Activated effector memory CD4-positive, alpha-beta T cell treated with Interleukin-2 at 50 U/mL for 16 hours (primary cell): Measurements from ENCODE around the gene ALPI.
"Not testable (repeated sequence)": the region's sequence is repeated elsewhere in the genome, so short reads cannot be mapped to it uniquely, and the experiment has no call there.

Source experiments
- DNase-seq: peaks from one replicate; pipeline ENCODE4 v3.0.0-alpha.2; 2020

The ALPI gene

DNA sequence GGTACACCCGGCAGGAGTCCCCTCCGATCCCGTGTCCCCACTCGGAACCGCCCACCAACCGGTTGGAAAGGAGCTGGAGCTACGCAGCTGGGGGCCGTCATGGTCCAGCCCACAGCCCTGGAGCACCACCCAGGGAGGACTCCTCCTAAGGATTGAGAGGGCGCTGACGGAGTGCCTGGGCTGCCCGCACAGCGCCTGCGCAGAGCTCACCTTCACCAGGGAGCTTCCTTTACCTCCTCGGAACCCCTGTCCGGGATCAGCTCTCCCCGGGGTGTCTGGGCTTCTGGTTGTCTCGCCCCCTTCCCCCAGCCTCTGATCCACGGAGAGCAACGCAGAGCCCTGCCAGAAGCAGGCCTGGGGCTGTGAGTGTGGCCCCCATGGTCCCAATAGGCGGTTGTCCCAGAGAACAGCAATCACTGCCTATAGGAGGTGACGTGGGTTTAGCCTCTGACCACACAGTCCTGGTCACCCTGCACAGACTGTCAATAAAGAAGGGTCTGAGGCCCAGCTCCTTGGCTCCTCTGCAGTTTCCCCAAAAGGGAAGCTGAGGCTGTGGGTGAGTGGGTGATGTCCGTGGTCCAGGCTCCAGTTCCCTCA is 34.7 kb upstream of the ALPI start:
- DNase-seq = no peak

DNA sequence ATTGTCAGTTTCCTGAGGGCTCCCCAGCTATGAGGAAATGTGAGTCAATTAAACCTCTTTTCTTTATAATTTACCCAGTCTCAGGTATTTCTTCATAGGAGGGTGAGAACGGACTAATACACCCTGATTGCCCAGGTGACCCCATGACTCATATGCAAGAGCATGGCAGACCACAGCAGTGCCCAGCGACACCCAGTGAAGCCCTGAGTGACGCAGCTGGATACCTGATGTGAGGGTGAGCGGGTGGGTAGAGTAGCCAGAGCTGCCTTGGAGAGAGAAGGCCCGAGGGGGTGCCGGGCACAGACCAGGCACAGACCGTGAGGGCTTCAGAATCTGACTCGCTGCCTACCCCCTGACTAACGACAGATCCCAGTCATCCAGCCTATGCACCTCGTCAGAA is 33.9 kb upstream of the ALPI start:
- no peak for DNase-seq

DNA sequence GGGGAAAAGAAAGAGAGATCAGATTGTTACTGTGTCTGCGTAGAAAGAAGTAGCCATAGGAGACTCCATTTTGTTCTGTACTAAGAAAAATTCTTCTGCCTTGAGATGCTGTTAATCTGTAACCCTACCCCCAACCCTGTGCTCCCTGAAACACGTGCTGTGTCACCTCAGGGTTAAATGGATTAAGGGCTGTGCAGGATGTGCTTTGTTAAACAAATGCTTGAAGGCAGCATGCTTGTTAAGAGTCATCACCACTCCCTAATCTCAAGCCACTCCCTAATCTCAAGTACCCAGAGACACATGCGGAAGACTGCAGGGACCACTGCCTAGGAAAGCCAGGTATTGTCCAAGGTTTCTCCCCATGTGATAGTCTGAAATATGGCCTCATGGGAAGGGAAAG is 33.0 kb upstream of the ALPI start:
- DNase-seq = not testable (repeated sequence)

DNA sequence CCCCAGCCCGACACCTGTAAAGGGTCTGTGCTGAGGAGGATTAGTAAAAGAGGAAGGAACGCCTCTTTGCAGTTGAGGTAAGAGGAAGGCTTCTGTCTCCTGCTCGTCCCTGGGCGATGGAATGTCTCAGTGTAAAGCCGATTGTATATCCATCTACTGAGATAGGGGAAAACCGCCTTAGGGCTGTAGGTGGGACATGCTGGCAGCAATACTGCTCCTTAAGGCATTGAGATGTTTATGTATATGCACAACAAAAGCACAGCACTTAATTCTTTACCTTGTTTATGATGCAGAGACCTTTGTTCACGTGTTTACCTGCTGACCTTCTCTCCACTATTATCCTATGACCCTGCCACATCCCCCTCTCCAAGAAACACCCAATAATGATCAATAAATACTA is 32.5 kb upstream of the ALPI start:
- not testable (repeated sequence) for DNase-seq

DNA sequence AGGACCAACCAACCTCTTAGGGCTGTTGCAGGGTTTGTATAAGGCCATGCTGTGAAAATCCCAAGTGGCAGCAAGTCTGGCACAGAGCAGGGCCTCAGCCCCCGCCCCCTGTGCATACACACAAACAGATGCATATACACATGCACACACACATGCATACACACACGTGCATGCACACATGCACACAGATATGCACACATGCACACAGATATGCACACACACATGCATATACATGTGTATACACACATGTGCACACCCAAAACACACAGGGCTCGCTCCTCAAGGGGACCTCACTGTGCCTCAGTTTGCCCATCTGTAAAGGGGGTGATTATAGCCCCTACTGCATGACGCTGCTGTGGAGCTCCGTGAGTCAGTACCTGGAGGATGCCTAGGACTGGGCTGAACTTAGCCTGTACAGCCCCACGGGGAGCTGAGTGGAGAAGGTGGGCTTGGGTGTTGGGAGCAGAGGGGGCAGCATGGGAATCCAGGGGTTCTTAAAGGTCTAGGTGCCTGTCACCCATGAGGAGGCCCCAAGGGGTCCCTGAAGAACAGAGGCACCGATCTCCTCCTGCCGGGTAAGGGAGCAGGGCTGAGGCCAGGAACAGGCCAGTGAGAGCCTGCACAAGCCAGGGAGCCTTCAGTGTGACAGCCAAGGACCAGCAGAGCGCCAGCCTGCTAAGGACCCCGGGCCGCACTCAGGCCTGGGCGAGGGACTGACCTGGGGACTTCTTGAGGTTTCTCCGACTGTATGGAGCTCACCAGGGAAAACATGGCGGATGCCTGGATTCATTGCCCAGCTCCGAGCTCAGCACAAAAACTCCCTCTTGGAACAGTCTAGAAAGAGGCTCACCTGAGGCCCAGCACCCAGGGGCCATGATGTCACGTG is 24.0 kb upstream of the ALPI start:
- no peak for DNase-seq

DNA sequence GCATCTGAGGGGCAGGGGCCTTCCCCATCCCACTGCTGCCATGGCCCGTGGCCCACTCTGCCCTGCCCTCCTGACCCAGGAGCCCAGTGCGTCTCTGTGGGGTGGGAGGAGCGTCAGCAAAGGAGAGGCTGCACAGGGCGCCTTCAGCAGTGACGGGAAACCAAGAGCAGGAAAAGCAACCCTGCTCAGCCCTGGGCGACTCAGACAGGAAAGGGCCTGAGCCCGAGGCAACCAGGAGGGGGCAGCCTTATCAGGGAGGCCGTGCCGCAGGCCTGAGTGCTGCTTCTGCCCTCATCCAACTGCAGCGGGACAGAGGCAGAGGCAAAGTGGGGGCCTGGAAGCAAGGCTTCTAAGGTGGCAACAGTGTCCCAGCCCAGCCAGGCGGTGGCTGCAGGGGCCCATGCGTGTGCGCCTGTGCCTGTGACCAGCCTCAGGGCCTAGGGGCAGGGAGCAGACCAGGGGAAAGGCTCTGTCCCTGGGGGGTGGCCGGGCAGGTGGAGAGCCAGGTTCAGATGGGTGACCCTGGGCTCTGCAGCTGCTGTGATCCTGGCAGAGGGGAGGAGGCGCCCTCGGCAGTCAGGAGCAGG is 23.3 kb upstream of the ALPI start:
- no peak for DNase-seq

DNA sequence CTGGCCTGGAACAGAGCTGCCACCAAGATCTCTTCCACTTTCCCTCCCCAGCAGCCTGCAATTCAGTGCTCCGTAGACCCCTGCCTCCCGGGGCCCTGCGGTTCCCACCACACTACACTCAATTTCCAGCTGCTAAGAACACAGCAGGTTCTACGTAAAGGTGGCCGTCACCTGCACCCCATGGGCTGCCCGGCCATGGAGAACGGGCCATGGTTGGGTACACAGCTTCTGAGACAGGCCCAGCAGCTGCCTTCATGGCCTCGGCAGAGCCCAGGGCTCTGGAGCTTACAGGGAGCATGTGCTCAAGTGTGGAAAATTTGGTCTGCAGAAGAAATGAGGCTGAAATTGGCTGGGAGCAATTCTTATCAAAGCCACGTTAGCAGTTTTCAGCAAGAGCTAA is 22.3 kb upstream of the ALPI start:
- not testable (repeated sequence) for DNase-seq

DNA sequence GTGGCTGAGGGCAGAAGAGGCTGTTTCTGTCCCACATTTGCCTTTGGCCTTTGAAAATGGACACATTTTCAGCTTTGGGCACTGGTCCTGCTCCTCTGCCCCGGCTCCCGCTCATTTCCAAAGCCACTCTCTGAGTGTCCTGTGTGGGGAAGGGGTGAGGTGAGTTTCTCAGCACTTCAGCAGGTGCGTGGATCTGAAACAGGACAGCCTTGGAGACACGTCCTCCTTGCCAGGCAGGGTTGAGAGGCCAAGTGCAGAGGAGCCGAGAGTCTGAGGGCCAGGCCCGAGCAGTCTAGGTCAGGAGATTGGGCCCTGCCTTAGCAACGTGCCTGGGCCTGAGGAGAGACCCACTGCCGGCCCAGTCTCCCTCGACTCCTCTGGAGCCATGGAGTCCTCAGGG is 21.9 kb upstream of the ALPI start:
- DNase-seq = no peak

DNA sequence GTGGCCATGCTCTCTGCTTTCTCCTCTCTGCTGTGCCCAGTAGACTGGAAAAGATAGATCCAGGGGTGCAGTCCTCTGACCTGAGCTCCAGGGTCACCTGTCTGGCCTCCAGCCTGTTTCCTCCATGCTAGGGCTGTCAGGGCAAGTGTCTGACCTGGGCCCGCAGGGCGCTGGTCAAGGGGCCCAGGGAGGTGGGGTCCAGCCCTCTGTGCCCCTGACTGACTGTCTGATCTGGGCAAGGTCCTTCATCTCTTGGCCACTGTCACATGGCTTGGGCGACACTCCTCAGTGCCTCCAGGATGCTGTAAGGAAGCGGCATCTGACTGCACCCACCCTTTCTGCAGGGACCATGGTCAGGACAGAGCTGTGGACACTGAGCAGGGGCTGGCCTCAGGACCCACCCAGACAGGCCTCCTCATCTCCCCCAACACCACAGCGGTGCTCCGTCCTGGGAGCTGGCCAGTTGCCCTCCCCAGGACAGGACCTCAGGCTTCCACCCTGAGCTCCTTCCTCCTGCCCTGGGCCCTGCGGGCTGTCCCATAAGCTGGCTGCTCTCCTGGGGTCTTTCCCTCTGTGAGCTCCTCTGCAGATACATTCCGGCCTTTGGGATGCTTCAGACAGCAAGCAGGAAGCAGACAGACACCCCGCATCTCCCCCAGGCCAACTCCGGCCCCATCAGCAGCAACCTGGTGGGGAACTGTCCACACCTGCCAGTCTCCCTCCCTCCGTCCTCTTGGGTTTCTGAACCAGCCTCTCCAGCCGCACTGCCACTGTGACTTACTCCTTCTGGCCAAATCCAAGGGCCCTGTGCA is 21.2 kb upstream of the ALPI start:
- no peak for DNase-seq

DNA sequence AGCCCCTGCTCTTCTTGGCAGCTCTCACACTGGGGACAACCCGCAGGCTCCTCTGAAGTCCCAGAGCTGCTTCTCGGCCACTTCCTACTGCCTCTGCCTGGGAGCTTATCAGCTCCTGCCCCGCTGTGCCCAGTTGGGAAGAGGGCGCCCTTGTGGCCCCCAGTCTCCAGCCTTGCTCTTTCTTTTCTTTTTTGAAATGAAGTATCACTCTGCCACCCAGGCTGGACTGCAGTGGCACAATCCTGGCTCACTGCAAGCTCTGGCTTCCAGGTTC is 20.6 kb upstream of the ALPI start:
- DNase-seq = no peak

DNA sequence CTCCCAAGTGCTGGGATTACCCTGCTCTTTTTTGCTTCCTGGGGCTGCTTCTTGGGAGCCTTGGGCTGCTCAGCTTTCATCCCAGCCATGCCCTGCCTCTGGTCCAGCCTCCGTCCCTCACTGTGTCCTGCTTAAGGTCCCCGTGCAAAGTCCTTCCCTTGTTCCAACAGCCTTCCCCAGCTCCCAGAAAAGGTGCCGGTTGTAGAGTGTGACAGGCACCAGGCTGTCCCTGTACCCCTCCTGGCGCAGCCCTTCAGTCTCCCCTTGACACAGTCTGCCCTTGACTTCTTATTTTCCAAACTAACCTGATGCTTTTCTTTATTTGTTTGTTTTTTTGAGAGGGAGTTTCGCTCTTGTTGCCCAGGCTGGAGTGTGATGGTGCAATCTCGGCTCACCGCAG is 20.1 kb upstream of the ALPI start:
- no peak for DNase-seq

DNA sequence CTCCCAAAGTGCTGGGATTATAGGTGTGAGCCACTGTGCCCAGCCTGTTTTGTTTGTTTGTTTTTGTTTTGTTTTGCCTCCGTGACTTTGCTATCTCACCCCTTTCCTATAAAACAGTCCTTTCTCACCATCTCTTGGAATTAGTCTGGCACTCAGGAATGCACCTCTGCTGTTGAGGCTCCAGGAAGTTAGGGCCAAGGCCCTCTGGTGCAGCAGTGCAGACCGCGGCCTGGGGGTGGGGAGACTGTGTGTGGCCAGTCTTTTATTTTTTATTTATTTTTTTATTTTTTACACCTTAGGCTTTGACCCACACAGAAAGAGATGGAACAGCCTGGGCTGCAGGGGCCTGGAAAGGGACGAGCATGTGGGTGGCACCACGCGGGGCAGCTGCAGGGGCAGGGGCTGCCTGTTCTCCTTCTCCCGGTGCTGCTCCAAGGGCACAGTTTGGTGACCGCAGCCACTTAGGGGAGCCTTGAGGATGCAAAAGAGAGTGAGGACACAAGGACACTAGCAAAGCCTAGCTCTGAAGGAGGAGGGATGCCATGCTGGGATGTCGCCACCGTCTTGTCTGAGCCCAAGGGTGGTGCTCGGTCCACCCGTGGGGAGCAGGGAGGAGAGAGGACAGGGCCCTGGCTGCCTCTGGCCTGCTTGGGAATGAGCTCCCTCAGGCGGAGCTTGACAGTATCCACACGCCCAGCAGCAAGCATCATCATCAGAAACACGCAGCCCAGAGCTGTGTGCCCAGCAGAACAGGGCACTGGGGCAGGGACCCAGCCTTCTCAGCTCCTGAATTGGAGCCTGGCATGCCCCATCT is 19.4 kb upstream of the ALPI start:
- DNase-seq = no peak

DNA sequence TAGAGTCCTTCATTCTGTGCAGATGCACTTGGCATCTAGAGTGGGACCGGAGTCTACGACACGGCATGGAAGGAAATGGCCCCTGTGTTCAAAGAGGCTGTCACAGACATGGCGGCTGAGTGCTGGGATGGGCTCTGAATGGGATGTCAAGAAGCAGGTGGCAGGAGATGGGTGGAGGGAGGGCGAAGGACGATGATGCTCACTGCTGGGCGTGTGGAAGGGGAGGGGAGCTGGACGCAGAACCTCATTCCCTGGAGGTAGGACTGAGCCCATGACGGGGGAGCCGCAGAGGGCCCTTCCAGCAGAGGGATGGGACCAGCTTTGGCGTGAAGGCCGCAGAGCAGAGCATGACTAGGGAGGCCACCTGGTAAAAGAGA is 18.8 kb upstream of the ALPI start:
- no peak for DNase-seq

DNA sequence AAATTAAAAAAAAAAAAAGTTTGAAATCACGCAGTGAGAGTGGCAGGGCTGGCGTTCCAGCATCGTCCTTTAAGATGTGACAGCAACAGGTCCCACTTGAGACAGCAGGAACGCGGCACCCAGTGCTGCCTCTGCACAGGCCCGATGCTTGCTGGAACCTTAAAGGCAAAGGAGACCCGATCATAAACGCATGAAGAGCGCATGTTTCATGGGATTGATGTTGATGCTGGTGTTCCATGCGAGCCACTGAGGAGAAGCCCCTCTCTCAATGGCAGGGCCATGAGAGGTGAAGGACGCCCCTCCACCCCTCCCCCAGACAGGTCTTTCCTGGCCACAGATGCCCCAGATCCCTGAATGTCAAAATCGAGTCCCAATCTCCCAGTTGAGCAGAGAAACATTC is 17.9 kb upstream of the ALPI start:
- no peak for DNase-seq

DNA sequence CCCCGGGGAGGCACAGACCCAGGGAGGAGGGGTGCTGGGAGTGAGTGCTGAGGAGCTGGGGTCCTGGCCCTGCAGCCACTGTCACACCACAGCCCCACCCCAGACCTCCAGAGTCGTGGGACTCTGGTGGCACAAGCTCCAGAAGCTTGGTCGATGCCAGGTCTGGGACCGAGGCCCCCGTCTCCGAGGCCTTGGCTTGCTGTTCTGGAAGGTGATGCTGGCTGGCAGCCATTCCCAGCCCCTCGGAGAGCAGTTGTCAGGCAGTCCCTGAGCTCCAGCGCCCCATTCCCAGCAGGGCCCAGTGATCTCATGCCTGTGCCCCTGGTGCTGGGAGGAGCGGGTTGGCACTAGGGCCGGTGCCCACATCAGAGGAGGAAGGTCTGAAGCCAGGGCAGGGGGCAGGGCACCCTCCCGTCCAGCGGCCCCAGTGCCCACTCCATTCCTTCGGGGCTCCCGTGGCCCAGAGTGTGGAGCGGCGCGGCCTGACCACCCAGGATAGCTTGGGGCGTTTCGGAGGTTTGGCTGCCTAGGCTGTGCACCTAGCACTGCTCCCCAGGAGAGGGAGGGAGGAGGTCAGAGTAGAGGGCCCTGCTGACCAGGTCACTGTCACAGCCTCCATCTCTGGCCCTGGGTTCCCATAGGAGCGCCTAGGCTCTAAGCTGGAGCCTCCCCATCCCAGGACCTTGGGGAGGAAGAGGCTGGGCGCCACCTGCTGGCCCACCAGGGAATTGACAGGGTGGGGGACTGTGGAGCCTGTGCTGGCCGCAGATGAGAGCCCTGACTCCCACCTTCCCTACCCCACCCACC is 16.8 kb upstream of the ALPI start:
- DNase-seq = peak; percentile 21

DNA sequence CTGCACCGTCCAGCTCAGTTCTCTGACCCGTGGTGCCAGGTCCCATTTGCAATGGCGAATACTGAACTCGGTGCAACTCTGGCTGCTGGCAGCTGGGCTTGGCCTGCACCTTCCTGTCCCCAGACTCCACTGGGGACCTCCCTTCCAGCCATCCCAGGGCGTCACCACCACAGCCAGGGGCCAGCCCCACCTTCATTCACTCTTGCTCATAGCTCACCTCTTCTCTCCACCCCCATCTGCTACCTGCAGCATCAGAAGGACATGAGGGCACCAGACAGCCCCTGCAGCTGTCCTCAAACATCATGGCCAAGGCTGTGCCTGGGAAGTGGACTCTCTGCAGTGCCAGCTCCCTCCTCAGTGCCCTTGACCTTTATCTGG is 16.2 kb upstream of the ALPI start:
- no peak for DNase-seq

DNA sequence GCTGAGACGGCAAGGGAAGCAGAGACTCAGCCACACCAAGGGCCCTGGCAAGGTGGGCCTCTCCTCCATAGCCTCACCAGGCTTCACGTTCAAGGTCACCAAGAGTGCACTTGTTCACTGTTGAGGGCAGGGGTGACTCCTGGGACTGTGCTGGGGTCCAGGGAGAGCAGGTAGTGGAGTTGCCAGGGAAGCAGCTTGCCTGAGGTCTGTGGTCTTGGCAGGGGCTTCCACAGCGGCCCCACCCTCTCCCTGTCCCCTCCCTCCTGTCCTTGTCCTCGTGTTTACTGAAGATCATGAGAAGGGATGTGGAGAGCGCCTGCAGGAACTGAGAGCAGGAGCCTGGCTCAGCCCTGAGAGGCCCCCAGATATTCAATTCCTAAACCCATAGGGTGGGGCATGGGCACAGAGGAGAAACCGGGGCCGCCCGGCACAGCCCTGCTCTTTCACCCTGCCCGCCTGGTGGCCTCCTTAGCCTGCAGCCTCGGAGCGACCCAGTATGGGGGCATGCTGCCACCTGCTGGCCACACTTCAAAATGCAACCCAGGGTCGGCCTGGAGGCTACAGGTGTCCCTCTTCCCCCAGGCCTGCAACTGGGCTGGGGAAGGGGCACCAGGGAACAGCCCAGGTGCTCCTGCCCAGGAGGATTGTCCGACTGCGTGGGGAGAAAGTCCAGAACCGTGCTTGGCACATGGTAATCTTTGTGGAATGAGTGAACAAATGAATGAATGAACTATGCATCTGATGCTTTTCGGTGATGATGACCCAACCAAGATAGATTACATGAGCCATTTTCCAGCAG is 15.5 kb upstream of the ALPI start:
- peak; percentile 74 for DNase-seq

DNA sequence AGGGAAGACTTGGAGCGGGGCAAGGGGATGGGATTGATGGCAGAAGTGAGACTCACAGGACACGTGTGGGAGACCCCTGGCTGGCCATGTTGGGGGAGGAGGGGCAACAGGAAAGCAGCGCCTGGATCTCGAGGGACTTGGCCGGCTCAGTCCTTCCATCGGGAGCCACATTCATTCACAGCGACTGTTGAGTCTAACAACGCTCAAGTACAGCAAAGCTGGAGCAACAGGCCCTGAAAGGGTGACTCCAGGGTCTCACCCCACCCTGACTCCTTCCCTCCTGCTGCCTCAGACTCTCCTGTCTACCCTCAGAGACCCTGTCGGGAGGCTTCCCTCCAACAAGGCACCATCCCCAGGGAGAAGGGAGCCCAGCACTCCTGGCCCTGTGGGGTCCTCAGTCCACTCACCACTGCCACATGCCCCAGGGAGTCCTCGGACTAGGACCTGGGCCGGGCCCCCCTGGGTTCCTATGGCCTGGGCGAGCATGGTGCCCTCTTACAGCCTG is 14.8 kb upstream of the ALPI start:
- DNase-seq = no peak

DNA sequence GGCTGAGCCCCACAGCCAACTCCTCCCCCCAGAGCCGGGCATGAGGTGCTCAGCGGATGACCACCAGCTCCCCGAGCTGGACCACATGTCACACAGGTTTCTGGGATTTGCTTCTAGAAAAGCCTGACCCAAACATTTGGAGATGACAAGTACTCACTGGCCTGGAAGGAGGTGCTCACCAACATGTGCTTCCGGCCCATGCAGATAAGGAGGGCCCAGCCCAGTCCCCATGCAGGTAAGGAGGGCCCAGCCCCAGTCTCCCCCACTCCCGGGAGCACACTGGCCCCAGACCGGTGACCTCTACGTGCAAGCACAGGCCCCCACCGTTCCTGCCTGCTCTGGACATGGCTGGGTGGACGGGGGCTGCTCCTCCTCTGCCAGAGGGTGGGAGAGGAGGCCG is 14.0 kb upstream of the ALPI start:
- not testable (repeated sequence) for DNase-seq

DNA sequence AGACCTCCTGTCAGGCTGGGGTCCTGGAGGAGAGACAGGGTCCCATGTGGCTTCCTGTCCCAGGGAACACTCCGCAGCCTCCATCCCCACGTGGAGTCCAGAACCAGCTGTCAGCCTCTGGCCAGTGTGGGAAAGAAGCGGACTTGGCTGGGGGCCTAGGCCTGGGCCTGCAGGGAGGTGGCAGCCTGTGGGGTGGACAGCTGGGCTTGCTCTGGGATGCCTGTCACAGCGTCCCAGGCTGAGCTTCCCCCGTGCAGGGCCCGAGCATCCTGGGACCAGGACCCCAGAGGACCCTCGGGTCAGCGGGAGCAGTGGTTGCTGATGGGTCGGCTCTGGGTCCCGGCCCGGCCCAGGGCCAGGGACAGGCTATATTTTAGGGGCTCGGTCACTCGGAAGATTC is 13.5 kb upstream of the ALPI start:
- DNase-seq = not testable (repeated sequence)

DNA sequence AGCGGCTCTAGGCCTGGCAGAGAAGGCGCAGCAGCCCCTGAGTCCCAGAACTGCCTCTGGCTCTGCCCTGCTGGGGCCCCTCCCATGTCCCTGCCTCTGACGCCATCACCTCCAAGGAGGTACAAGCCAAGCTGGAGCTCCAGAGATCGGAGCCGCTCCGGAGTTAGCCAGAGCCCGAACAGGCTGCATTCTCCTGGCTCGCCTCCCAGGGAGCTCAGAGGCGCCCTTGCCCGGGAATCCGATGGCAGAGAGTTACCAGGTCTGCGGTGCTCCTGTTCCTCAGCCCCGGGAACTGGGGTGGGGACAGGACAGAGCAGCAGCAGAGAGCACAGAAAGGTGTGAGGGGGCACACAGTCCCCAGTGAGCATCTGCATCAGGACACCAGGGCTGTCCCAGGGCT is 12.9 kb upstream of the ALPI start:
- not testable (repeated sequence) for DNase-seq
